Neural crest cell (in vitro differentiated cells): ENCODE results near the gene MRPS18A. TPM values are rescaled to one million over a fixed set of nuclear protein-coding genes. Genes with fewer than 3 reads are reported as not detected.

Source experiments
- DNase-seq: peaks from one replicate; pipeline ENCODE4 v3.0.0; 2021; ENCODE audit warnings: low read depth, mixed read lengths, low spot score
- H3K27ac Mint-ChIP-seq: one replicate; pipeline ENCODE4 v1.8.0; 2021; ENCODE audit warnings: mild to moderate bottlenecking, mixed read lengths; ENCODE audit not compliant: unreplicated experiment
- H3K27me3 Mint-ChIP-seq: 2 replicates; pipeline ENCODE4 v1.8.0; 2021; ENCODE audit warnings: low read depth, mild to moderate bottlenecking, mixed read lengths
- H3K36me3 Mint-ChIP-seq: 2 replicates; pipeline ENCODE4 v1.8.0; 2021; ENCODE audit warnings: low read depth, mild to moderate bottlenecking, mixed read lengths
- H3K4me1 Mint-ChIP-seq: 2 replicates; pipeline ENCODE4 v1.8.0; 2021; ENCODE audit warnings: mixed read lengths
- H3K4me3 Mint-ChIP-seq: one replicate; pipeline ENCODE4 v1.8.0; 2021; ENCODE audit warnings: mild to moderate bottlenecking, mixed read lengths
- H3K9me3 Mint-ChIP-seq: 2 replicates; pipeline ENCODE4 v1.8.0; 2021; ENCODE audit warnings: mixed read lengths
- CTCF ChIP-seq: fragments of 200-600 bp; sonication (generic); conservative IDR thresholded peaks from 2 replicates; pipeline ENCODE4 v1.5.0; 2021; ENCODE audit warnings: antibody characterized with exemption, mild to moderate bottlenecking
- total RNA-seq: library from RNA; stranded (reverse); gene quantifications from 2 replicates; pipeline ENCODE4 v1.2.1, GENCODE V29; 2021

MRPS18A gene
- total RNA-seq, 1 donor from 2014 or later = 49.5 TPM

GRCh38 chr6:43671011-43671800 is 16.4 kb downstream of the MRPS18A start:
- Mint-ChIP-seq H3K27ac (no peak overlapping the region), H3K4me1 (peaks cover 19% of the 10 kb centered on the region), H3K36me3 (peaks cover 8% of the 10 kb centered on the region), H3K9me3 (no peaks in the 10 kb centered on the region), H3K4me3 (peak overlapping the region; percentile 65), H3K27me3 (peaks cover 12% of the 10 kb centered on the region)
- DNase-seq = no peak
- TF ChIP-seq CTCF = no peak

- no peaks in the 10 kb centered on the region for H3K9me3 Mint-ChIP-seq
- H3K4me1 Mint-ChIP-seq = peaks cover 19% of the 10 kb centered on the region
- no peak for DNase-seq
- no peak overlapping the region for H3K27ac Mint-ChIP-seq
- H3K27me3 Mint-ChIP-seq = peaks cover 12% of the 10 kb centered on the region
- H3K36me3 Mint-ChIP-seq = peaks cover 8% of the 10 kb centered on the region
- no peak for TF ChIP-seq CTCF
- peak overlapping the region; percentile 65 for H3K4me3 Mint-ChIP-seq
These were observed 17.0 kb downstream of the MRPS18A start for GRCh38 chr6:43670623-43670986.

GRCh38 chr6:43669922-43670622 is 17.5 kb downstream of the MRPS18A start:
- Mint-ChIP-seq H3K27me3 (peaks cover 12% of the 10 kb centered on the region), H3K36me3 (peaks cover 5% of the 10 kb centered on the region), H3K4me1 (peaks cover 19% of the 10 kb centered on the region), H3K4me3 (no peak overlapping the region), H3K27ac (no peak overlapping the region), H3K9me3 (no peaks in the 10 kb centered on the region)
- DNase-seq = no peak
- no peak for TF ChIP-seq CTCF

- no peak overlapping the region for H3K27ac Mint-ChIP-seq
- H3K9me3 Mint-ChIP-seq = no peaks in the 10 kb centered on the region
- peak overlapping the region; percentile 54 for H3K4me3 Mint-ChIP-seq
- no peaks in the 10 kb centered on the region for H3K36me3 Mint-ChIP-seq
- TF ChIP-seq CTCF = no peak
- peaks cover 13% of the 10 kb centered on the region for H3K27me3 Mint-ChIP-seq
- DNase-seq = no peak
- H3K4me1 Mint-ChIP-seq = peaks cover 19% of the 10 kb centered on the region
These were observed 18.3 kb downstream of the MRPS18A start for GRCh38 chr6:43669050-43669921.
